ENCODE results near the gene SLC11A2.

- TF ChIP-seq GABPA (IDR thresholded peaks at IDR 0.05; ENCODE audit: low read depth): no peak
- TF ChIP-seq IRF3 (IDR thresholded peaks at IDR 0.05; ENCODE audit: low read depth, low read length): no peak
- TF ChIP-seq CTCF (IDR thresholded peaks at IDR 0.05): no peak
These were observed 43.8 kb upstream of the SLC11A2 start for GRCh38 chr12:51070004-51070403.
